ENCODE data around the gene EPAS1. TPM values are rescaled to one million over a fixed set of nuclear protein-coding genes. Genes with fewer than 3 reads are reported as not detected.

The EPAS1 gene
- total and polyA plus RNA-seq, 4 donors: 26.2 to 193 (median 61.1) TPM

- H3K27me3 ChIP-seq (ENCODE audit: control insufficient read depth in 4 of 4, insufficient read depth in 4 of 4, low read length in 3 of 4): no peaks in the 10 kb centered on the region
- no peak overlapping the region for H3K27ac ChIP-seq (ENCODE audit: low read depth in 1 of 2, low read length in 2 of 2)
- H3K36me3 ChIP-seq (ENCODE audit: control insufficient read depth in 4 of 4, insufficient read depth in 3 of 4, low read depth in 1 of 4, low read length in 3 of 4): no peaks in the 10 kb centered on the region
- no peak for DNase-seq (ENCODE audit: low spot score)
- H3K4me1 ChIP-seq (ENCODE audit: control insufficient read depth in 4 of 4, insufficient read depth in 4 of 4, low read length in 3 of 4): no peaks in the 10 kb centered on the region
- WGBS: 80% methylated on average over 5 of the region's 5 CpGs
- H3K4me3 ChIP-seq (ENCODE audit: low read depth in 1 of 3, low read length in 3 of 3): no peak overlapping the region
- no peak for TF ChIP-seq JUND (IDR thresholded peaks at IDR 0.05)
- no peak for TF ChIP-seq SP1 (IDR thresholded peaks at IDR 0.05)
- no peak for TF ChIP-seq ATF3 (IDR thresholded peaks at IDR 0.05)
- TF ChIP-seq FOXA1 (IDR thresholded peaks at IDR 0.05): no peak
- H3K9me3 ChIP-seq (ENCODE audit: control insufficient read depth in 4 of 4, low read length in 3 of 4): no peaks in the 10 kb centered on the region
- no peak overlapping the region for H3K9ac ChIP-seq (ENCODE audit: low read depth in 1 of 2, low read length in 2 of 2)
Measured at GRCh38 chr2:46424937-46425336, 127.7 kb downstream of the EPAS1 start.

- no peak for TF ChIP-seq RAD21 (IDR thresholded peaks at IDR 0.05)
- TF ChIP-seq YY1 (IDR thresholded peaks at IDR 0.05): no peak
- TF ChIP-seq REST (IDR thresholded peaks at IDR 0.05): no peak
- TF ChIP-seq HNF4A (conservative IDR thresholded peaks at IDR 0.05): no peak
- TF ChIP-seq TAF1 (conservative IDR thresholded peaks at IDR 0.05): no peak
- TF ChIP-seq JUND (IDR thresholded peaks at IDR 0.05): no peak
- no peak for TF ChIP-seq RXRA (IDR thresholded peaks at IDR 0.05)
- TF ChIP-seq NR2F2 (IDR thresholded peaks at IDR 0.05): no peak
- no peak for TF ChIP-seq MAX (IDR thresholded peaks at IDR 0.05)
- TF ChIP-seq FOXA1 (IDR thresholded peaks at IDR 0.05): no peak
- TF ChIP-seq ZBTB33 (IDR thresholded peaks at IDR 0.05): no peak
- no peak for TF ChIP-seq CTCF (IDR thresholded peaks at IDR 0.05; ENCODE audit: low read depth, low read length, missing input control)
- TF ChIP-seq FOXA2 (IDR thresholded peaks at IDR 0.05): no peak
- no peak for TF ChIP-seq EGR1 (IDR thresholded peaks at IDR 0.05; ENCODE audit: low read depth in 2 of 2)
- no peak for TF ChIP-seq HNF4G (IDR thresholded peaks at IDR 0.05)
- no peak for TF ChIP-seq SP1 (IDR thresholded peaks at IDR 0.05)
- TF ChIP-seq GABPA (IDR thresholded peaks at IDR 0.05 in 1 of 2, conservative IDR thresholded peaks at IDR 0.05 in 1 of 2): no peak
- Histone ChIP-seq H3K27me3 (ENCODE audit: control insufficient read depth in 4 of 4, insufficient read depth in 4 of 4, low read length in 3 of 4) (no peaks in the 10 kb centered on the region), H3K9ac (ENCODE audit: low read depth in 1 of 2, low read length in 2 of 2) (no peak overlapping the region), H3K4me3 (ENCODE audit: low read depth in 1 of 3, low read length in 3 of 3) (no peak overlapping the region), H3K4me1 (ENCODE audit: control insufficient read depth in 4 of 4, insufficient read depth in 4 of 4, low read length in 3 of 4) (no peaks in the 10 kb centered on the region), H3K27ac (ENCODE audit: low read depth in 1 of 2, low read length in 2 of 2) (no peak overlapping the region), H3K36me3 (ENCODE audit: control insufficient read depth in 4 of 4, insufficient read depth in 3 of 4, low read depth in 1 of 4, low read length in 3 of 4) (no peaks in the 10 kb centered on the region), H3K9me3 (ENCODE audit: control insufficient read depth in 4 of 4, low read length in 3 of 4) (no peaks in the 10 kb centered on the region)
- no peak for DNase-seq (ENCODE audit: low spot score)
- 96% methylated on average over 22 of the region's 22 CpGs for WGBS
Measured at GRCh38 chr2:46428911-46429436, 131.8 kb downstream of the EPAS1 start.

Data from liver (tissue), 9 donors.